ENCODE measurements around the gene LRRFIP1. TPM values are rescaled to one million over a fixed set of nuclear protein-coding genes. Genes with fewer than 3 reads are reported as not detected.
A peak's percentile ranks its signal among the peaks of the same experiment; 100 is the strongest.

Gene LRRFIP1
- total RNA-seq, 1 donor from 2014 or later, result 91.5 TPM

GRCh38 chr2:237626813-237627440, 460 bp upstream of the LRRFIP1 start:
- peak overlapping the region; percentile 8 for H3K27ac Mint-ChIP-seq (ENCODE audit: unreplicated experiment)
- peaks cover 2% of the 10 kb centered on the region for H3K36me3 Mint-ChIP-seq (ENCODE audit: low read depth)
- H3K27me3 Mint-ChIP-seq (ENCODE audit: low read depth), result no peaks in the 10 kb centered on the region
- peak overlapping the region; percentile 70 for H3K4me3 Mint-ChIP-seq (ENCODE audit: unreplicated experiment)
- no peak for TF ChIP-seq CTCF (IDR thresholded peaks at IDR 0.05)
- DNase-seq (ENCODE audit: low spot score), result no peak
- no peaks in the 10 kb centered on the region for H3K9me3 Mint-ChIP-seq (ENCODE audit: low read depth)
- peaks cover 35% of the 10 kb centered on the region for H3K4me1 Mint-ChIP-seq (ENCODE audit: low read depth)

DNA sequence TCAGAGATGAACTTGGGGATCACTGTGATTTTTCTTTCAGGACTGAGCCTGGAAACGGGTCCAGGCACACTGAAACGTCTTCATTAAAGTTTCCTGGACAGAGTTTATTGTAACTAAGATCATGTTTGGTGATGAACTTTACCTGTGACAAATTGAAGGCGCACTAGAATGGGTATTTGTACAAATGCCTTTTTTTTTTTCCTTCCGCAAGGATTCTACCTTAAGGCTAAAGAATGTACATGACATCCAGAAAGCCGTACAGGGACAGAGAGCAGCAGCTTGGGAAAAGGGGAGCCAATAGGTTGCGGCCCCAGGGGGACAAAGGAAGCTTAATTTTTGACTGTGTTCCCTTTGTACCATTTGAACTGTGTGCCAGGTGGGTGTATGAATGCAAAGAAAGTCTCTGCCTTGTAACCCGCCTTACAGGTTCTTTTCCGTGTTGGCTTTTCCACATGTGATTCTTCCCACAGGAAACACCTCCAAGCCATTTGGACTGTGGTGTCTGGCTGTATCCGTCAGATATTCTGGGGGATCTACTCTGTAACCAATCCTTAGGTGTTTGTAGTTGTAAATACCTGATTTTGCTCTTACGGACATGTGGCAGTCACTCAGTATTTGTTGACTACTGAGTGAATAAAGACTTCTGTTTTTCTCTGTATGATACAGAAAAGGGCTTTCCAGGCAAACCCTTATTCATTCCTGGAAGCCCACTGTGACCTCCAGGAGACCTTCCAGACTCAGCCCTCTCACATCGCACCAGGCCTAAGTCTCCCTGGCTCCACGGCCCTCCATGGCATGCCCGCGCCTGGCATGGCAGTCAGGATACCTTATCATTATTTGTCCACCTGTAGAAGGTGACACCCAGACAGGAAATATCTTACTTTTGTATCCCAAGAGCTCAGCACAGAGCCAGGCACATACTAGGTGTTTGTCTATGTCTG, 1.1 kb downstream of the LRRFIP1 start:
- peaks cover 35% of the 10 kb centered on the region for H3K4me1 Mint-ChIP-seq (ENCODE audit: low read depth)
- H3K4me3 Mint-ChIP-seq (ENCODE audit: unreplicated experiment), result peak overlapping the region; percentile 78
- DNase-seq (ENCODE audit: low spot score), result no peak
- no peak for TF ChIP-seq CTCF (IDR thresholded peaks at IDR 0.05)
- H3K36me3 Mint-ChIP-seq (ENCODE audit: low read depth), result peaks cover 2% of the 10 kb centered on the region
- no peaks in the 10 kb centered on the region for H3K27me3 Mint-ChIP-seq (ENCODE audit: low read depth)
- H3K9me3 Mint-ChIP-seq (ENCODE audit: low read depth), result no peaks in the 10 kb centered on the region
- H3K27ac Mint-ChIP-seq (ENCODE audit: unreplicated experiment), result peak overlapping the region; percentile 45

- no peak for TF ChIP-seq CTCF (IDR thresholded peaks at IDR 0.05)
- DNase-seq (ENCODE audit: low spot score), result no peak
- H3K36me3 Mint-ChIP-seq (ENCODE audit: low read depth), result peaks cover 2% of the 10 kb centered on the region
- peaks cover 35% of the 10 kb centered on the region for H3K4me1 Mint-ChIP-seq (ENCODE audit: low read depth)
- H3K4me3 Mint-ChIP-seq (ENCODE audit: unreplicated experiment), result peak overlapping the region; percentile 78
- H3K9me3 Mint-ChIP-seq (ENCODE audit: low read depth), result peaks cover 1% of the 10 kb centered on the region
- no peak overlapping the region for H3K27ac Mint-ChIP-seq (ENCODE audit: unreplicated experiment)
- no peaks in the 10 kb centered on the region for H3K27me3 Mint-ChIP-seq (ENCODE audit: low read depth)
Observed at GRCh38 chr2:237629188-237629534, 1.8 kb downstream of the LRRFIP1 start.

GRCh38 chr2:237629739-237630138, 2.4 kb downstream of the LRRFIP1 start:
- no peak overlapping the region for H3K4me3 Mint-ChIP-seq (ENCODE audit: unreplicated experiment)
- no peak overlapping the region for H3K27ac Mint-ChIP-seq (ENCODE audit: unreplicated experiment)
- peaks cover 4% of the 10 kb centered on the region for H3K36me3 Mint-ChIP-seq (ENCODE audit: low read depth)
- no peak for DNase-seq (ENCODE audit: low spot score)
- H3K9me3 Mint-ChIP-seq (ENCODE audit: low read depth), result peaks cover 7% of the 10 kb centered on the region
- H3K27me3 Mint-ChIP-seq (ENCODE audit: low read depth), result no peaks in the 10 kb centered on the region
- H3K4me1 Mint-ChIP-seq (ENCODE audit: low read depth), result peaks cover 35% of the 10 kb centered on the region
- no peak for TF ChIP-seq CTCF (IDR thresholded peaks at IDR 0.05)

DNA sequence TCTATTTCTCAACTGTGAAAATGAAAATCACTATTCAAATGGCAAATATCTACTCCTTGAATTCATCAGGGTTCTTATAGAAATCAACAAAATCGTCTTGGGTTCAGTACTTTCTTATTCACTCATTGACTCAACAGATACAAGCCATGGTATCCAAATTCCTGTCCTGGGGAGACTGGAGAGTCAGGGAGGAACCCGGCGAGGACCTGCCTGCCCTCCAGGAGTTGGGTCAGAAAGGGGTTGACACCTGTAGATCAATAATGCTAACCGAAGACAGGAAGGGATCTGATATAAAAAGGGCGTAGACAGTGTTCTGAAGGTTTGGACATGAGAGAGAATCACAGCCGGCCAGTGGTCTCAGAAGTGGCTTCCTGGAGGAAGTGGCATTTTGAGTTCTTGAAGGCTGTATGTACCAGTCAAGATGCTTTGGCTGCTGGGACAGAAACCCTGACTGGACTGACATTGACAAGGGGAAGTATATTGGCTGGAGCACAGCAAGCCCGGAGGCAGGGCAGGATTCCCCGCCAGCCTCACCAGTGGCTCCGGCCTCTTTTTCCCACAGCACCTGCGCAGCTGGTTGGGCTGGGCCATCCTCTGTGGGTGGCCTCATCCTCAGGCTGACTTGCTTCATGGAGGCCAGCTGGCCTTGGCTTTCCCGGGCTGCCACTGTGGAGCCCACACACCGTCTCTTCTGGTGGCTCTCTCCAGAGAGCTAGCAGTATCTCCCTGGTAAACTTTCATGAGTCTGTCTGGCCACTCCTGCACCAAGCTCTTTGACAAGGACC, 3.0 kb downstream of the LRRFIP1 start:
- no peaks in the 10 kb centered on the region for H3K27me3 Mint-ChIP-seq (ENCODE audit: low read depth)

More for the DNA sequence above, 3.0 kb downstream of the LRRFIP1 start:
- Mint-ChIP-seq H3K36me3 (ENCODE audit: low read depth) (peaks cover 7% of the 10 kb centered on the region), H3K27ac (ENCODE audit: unreplicated experiment) (no peak overlapping the region), H3K4me3 (ENCODE audit: unreplicated experiment) (no peak overlapping the region), H3K4me1 (ENCODE audit: low read depth) (peaks cover 35% of the 10 kb centered on the region), H3K9me3 (ENCODE audit: low read depth) (peaks cover 11% of the 10 kb centered on the region)
- no peak for TF ChIP-seq CTCF (IDR thresholded peaks at IDR 0.05)
- DNase-seq (ENCODE audit: low spot score), result no peak
